Activated naive CD4-positive, alpha-beta T cell treated with Interleukin-2 at 50 U/mL for 16 hours (primary cell): ENCODE results near the gene MYO6.
"Not testable (repeated sequence)": the region's sequence is repeated elsewhere in the genome, so short reads cannot be mapped to it uniquely, and the experiment has no call there.

Experiments
- DNase-seq: peaks from one replicate; pipeline ENCODE4 v3.0.0-alpha.2; 2020

The MYO6 gene

DNA sequence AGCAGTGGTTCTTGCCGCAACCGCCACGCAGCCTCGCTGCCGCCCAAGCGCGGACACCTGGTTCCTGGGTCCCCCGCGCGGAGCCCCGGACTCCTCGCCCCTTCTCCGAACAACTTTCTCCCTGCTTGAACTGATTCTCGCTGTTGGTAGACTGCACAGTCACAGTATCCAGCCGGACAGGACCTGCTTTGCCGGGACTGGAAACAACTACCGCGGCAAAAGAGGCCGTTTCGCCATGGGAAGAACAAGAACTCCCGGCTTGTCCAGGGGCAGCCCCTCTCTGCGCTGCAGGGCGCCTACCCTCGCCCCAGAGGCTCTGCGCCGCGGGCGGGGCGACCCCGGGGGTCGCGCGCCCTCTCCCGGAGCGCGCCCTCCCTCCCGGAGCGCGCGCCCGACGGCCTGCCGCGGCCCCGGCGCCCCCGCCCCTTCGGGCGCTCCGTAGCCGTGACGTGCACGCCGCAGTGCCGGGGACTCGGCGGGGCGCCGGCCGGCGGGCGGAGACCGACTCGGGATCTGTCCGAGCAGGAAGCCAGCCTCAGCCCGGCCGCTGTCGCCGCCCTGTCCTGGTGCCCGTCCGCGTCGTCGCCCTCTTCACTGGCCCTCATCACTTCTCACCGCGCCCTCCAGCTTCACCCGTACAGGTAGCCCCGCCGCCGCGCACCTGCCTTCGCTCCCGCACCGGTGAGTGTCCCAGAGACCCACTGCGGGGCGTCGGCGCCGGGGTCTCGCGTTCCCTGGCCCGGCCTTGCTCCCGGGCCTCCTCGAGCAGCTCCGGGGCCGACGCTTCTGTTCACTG lies at the start of gene MYO6:
TSS of gene MYO6 (plus strand) at position 497 of the 796 bp plus-strand sequence. CDS start 68,309 bp downstream, outside the sequence.
- DNase-seq: peak; percentile 41

- DNase-seq: not testable (repeated sequence)
Measured at GRCh38 chr6:75708334-75708733, 40.7 kb upstream of the MYO6 start.

GRCh38 chr6:75711173-75711572 lies 37.9 kb upstream of the MYO6 start:
- DNase-seq: no peak

GRCh38 chr6:75719133-75719532 lies 29.9 kb upstream of the MYO6 start:
- no peak for DNase-seq

DNA sequence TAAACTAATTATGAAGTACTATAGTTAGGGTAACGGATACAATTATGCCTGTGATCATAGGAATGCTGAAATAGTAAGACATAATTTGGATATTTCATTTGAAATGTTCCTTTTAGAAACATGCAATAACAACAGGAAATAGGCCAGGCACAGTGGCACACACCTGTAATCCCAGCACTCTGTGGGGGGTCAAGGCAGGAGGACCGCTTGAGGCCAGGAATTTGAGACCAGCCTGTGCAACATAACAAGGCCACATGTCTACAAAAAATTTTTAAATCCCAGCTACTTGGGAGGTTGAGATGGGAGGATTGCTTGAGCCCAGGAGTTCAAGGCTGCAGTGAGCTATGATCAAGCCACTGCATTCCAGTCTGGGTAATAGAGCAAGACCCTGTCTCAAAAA lies 25.7 kb upstream of the MYO6 start:
- no peak for DNase-seq

DNA sequence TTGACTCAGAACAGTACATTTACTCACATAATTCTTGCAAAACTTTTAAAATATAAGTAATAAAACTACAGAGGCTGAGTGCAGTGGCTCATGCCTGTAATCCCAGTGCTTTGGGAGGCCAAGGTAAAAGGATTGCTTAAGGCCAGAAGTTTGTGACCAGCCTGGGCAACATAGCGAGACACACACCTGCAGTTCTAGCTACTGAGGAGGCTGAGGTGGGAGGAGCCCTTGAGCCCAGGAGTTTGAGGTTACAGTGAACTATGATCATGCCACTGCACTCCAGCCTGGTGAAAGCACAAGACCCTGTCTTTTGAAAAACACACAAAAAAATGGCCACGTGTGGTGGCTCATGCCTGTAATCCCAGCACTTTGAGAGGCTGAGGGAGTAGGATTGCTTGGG lies 21.8 kb upstream of the MYO6 start:
- no peak for DNase-seq

DNA sequence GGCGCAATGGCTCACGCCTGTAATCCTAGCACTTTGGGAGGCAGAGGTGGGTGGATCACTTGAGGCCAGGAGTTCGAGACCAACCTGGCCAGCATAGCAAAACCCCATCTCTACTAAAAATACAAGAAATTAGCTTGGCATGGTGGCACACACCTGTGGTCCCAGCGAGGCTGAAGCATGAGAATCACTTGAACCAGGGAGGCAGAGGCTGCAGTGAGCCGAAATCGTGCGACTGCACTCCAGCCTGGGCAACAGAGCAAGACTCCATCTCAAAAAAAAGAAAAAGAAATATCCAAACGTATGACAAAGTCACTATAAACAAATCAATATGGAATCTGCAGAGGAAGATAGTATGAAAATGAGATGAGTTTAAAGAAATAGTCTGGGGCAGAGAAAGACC lies 18.0 kb upstream of the MYO6 start:
- not testable (repeated sequence) for DNase-seq

DNA sequence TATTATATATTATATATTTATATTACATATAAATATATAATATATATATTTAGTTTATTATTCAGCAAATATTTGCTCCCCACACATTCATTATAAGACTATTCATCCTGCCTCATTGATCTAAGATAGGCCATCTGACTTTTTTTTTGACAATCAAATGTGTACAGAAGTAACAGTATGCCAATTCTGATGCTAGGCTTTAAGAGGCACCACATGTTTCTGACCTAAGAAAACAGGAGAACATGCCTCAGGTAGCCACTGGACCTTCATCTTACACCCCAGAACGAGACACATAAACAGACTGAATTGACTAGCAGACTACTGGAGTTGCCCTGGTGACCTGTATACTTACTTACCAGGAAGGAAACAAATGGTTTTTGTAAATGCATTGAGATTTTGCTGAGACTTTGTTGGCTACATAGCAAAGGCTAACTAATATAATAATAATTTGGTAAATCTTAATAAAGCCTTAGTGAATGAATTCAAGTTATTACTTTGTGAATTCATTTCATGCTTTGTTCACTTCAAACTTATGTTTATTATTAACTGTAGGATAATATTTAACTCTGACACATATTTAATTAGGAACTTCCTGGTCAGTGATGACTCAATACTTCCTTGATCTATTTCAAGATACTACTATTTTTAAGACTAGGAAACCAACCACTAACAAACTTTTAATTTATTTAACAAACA lies 13.4 kb upstream of the MYO6 start:
- no peak for DNase-seq

- no peak for DNase-seq
Measured at GRCh38 chr6:75743971-75744370, 5.1 kb upstream of the MYO6 start.

DNA sequence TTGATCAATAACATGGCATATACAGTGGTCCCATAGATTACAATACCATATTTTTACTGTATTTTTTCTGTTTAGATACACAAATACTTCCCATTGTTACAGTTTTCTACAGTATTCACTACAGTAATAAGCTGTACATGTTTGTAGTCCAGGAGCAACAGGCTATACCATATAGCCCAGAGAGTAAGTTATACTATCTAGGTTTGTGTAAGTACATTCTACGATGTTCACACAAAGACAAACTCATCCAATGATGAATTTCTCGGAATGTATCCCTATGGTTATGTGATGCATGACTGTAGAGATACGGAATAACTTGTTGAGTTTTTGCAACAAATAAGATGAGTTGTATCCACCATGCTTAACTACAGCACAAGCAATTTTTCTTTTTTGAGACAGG lies 3.6 kb upstream of the MYO6 start:
- no peak for DNase-seq

DNA sequence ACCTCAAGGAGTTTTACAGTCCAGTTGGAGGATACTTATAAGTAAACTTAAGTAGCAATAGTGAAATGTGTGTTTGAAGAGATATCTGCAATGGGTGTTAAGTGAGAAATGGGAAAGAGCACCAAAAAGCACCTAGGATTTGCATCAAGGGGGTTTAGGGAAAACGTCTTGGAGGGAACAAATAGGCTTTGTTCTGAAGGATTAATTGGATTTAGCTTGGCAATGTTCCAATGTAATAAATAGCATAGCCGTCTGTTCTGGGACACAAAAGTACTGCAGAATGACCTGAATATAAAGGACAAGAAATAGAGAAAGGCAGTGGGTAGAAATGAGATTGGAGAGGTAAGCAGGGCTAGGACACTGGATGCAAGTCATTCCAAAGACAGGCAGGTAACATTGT lies 2.8 kb upstream of the MYO6 start:
- DNase-seq: no peak

GRCh38 chr6:75747152-75747992 lies 1.7 kb upstream of the MYO6 start:
- no peak for DNase-seq

GRCh38 chr6:75748003-75748742 lies 866 bp upstream of the MYO6 start:
- DNase-seq: no peak

DNA sequence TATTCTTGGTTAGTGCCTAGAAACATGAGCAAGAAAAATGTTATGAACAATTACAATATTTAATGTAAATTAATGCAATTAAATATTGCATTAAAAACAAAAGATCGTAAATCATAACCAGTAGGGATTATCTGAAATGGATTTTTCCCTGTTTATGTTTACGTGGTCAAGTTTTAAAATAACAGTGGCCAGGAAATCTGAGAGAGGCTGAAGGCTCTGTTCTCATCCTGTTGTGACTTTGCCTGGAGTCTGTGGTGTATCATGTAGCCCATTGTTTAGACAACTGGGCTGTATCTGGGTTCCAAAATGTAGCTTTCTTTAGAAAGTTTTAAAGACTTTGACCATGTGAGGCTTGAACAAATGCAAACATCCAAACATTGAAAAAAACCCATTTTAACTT lies 2.4 kb downstream of the MYO6 start:
- DNase-seq: no peak

- DNase-seq: no peak
Measured at GRCh38 chr6:75752365-75752764, 3.3 kb downstream of the MYO6 start.

DNA sequence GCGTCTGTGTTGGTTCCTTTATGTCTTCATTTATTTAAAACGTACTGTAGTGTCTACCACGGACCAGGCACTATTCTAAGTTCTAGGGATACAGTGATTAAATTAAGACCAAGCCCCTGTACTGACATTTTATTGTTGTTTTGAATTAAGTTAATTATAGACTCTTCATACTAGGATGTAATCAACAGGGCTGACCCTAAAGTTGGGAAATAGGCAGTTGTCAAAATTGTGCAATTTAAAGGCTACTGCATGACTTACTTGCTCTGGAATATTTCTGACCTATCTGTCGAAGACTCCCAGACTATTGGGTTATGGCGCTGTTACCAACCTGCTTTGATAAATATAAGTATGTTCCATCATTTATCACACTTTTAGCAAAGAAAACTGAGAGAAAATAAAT lies 6.7 kb downstream of the MYO6 start:
- no peak for DNase-seq

GRCh38 chr6:75757295-75757694 lies 8.3 kb downstream of the MYO6 start:
- DNase-seq: no peak

DNA sequence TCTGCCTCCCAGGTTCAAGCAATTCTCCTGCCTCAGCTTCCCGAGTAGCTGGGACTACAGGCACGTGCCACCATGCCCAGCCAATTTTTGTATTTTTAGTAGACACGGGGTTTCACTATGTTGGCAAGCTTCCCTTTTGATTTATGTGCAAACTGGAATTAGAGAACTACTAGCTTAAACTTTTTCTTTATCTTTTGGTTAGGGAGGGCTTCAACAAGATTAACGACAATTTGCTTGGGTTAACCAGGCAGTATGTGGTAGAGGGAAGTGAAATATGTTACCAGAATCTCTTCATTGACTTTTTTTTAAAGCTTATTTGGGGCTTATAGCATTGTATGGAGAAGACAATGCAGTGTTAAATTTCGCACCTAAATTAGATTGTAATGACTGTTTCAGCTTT lies 9.0 kb downstream of the MYO6 start:
- DNase-seq: no peak

- DNase-seq: no peak
Measured at GRCh38 chr6:75759207-75759606, 10.2 kb downstream of the MYO6 start.

DNA sequence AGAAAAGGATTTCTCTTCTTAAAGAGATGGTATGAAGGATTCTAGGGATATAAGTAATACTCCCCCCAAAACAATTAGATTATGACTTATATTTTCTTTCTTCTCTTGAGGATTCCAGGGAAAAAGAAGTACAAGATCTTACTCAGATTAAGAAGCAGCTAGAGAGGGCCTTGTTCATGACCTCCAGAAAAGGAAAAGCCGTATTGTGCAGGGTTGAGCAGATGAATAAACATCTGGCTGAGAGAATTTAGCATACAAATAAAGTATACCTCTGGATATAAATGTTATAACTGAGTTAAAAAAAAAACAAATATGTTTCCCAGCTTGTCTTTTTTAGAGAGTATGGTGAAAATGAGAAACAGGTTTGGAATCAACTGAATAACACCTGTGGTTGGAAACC lies 11.3 kb downstream of the MYO6 start:
- no peak for DNase-seq

- no peak for DNase-seq
Measured at GRCh38 chr6:75761489-75761888, 12.4 kb downstream of the MYO6 start.

DNA sequence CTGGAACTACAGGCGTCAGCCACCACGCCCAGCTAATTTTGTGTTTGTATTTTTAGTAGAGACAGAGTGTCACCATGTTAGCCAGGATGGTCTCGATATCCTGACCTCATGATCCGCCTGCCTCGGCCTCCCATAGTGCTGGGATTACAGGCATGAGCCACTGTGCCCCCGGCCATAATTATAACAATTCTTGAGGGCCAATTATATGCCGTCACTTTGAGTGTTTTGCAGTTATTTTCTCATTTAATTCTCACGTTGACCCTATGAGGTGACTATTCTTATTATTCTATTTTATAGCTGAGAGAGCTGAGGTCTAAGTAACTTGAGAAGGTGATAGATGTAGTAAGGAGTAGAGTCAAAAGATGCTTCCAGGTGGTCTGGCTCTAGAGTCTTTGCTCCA lies 13.0 kb downstream of the MYO6 start:
- DNase-seq: no peak

DNA sequence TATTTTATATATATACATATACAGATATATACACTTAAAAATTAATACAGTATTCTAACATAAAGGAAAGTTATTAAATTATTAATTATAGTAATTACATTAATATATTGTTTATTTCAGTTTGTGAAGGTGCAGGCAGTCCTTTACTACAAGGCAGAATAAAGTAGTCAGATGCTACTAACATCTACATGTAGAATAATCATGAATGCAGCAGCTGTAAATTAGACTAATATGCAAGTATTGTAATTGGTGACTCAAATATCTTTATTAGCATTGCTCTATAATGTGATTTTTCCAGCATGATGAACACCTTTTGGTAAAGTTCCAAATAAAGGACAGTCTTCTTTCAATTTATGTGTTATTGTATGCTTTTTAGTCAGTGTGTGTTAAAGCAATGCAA lies 17.3 kb downstream of the MYO6 start:
- DNase-seq: no peak
